Epithelial cell of esophagus (primary cell): Measurements from ENCODE around the gene PHPT1.
"Not testable (repeated sequence)": the region's sequence is repeated elsewhere in the genome, so short reads cannot be mapped to it uniquely, and the experiment has no call there.

Experiments
- DNase-seq: peaks from one replicate; pipeline ENCODE4 v3.0.0; 2010; ENCODE audit warnings: low read depth
- H3K4me3 ChIP-seq: 2 replicates; pipeline ENCODE4 v1.5.1; 2011; ENCODE audit warnings: mild to moderate bottlenecking, low read length, control low read depth
- CTCF ChIP-seq: IDR thresholded peaks from 2 replicates; pipeline ENCODE4 v1.5.1; 2011; ENCODE audit warnings: low read depth, mild to moderate bottlenecking, low read length, control low read depth, inconsistent platforms; ENCODE audit not compliant: insufficient read depth; ENCODE audit errors: missing control alignments

PHPT1 gene

GRCh38 chr9:136849038-136849959 is at the start of gene PHPT1:
TSS of gene PHPT1 (plus strand) at chr9:136849409. CDS start at chr9:136849431, 22 bp downstream.
- DNase-seq, result peak; percentile 100
- no peak for TF ChIP-seq CTCF
- H3K4me3 ChIP-seq, result peak within 1 kb of the TSS; percentile 97

- DNase-seq, result peak; percentile 91
- peak overlapping the region; percentile 28 for H3K4me3 ChIP-seq
- TF ChIP-seq CTCF, result no peak
Measured at GRCh38 chr9:136799854-136800657, 49.2 kb upstream of the PHPT1 start.

DNA sequence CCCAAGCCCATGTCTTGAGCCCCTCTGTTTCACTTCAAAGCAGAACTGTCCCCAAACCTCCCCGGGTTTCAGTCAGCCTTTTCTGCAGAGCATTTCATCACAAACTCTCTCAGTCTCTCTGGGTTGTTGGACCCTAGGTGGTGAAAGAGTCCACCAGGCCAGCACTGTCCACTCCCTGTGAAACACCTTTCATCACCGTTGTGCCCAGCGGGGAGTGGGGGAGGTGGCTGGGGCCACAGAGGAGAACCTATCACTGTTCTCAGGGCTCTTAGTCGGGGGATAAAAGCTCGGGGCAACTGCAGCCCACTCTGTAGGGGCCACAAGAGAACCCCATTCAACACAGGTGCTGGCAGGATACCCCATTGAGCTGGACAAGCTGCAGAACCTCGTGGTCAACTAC is 46.9 kb upstream of the PHPT1 start:
- no peak overlapping the region for H3K4me3 ChIP-seq
- no peak for TF ChIP-seq CTCF
- DNase-seq, result no peak

DNA sequence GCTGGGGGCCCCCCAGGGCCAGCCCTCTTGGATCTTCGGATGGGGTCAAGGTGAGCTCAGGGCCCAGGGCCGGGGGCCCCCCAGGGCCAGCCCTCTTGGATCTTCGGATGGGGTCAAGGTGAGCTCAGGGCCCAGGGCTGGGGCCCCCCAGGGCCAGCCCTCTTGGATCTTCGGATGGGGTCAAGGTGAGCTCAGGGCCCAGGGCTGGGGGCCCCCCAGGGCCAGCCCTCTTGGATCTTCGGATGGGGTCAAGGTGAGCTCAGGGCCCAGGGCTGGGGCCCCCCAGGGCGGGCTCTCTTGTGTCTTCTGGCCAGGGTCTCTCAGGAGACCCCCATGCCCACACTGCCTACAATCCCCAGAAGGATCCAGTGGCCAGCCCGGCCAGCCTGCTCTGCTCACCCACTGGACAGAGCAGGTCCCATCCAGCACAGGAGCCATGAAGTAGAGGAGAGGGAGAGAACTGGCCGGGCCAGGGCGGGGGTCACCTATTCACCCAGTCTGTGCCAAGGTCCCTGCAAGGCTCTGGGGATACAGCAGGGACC is 46.1 kb upstream of the PHPT1 start:
- not testable (repeated sequence) for H3K4me3 ChIP-seq

DNA sequence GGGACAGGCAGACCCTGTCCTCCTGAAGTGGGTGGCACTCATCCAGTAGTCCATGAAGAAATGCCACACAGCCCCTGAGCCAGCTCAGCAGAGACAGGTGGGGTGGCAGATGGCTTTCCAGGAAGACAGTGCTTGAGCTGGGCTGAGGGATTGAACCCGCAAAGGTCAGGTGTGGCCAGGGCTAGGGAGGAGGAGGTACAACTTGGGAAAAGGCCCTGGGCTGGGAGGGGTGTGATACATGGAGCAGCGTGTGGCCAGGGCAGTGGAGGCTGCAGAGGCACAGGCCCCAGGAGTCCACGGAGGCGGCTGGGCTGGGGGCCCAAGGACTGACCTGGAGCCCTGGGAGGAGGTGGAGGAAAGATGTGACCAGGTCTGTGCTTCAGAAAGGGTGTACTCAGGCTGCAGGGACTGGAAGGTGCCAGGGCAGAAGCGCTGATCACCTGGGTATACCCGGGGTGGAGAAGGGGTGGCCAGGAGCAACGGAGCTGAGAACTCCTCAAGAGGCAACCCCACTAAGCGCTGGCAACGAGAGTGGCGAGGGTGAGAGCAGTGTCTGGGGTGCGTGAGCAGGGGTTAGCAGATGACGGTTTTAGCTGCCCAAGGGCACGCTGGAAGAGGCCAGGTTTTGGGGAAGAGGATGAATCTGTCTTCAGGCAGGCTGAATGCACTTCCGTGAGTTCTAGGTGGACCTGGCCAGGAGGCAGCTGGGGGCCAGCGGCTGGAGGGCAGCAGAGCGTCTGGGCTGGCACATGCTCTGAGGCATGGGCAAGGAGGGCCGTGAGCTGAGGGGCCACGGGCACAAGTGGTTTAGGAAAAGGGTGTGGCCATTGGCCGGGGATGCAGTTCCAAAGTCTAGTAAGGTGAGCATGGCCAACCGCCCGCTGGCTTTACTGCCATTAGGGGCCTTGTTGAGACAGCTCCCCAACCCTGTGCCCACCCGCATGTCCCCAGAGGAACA is 45.4 kb upstream of the PHPT1 start:
- DNase-seq, result no peak
- no peak overlapping the region for H3K4me3 ChIP-seq
- no peak for TF ChIP-seq CTCF

More for the DNA sequence above, 46.1 kb upstream of the PHPT1 start:
- DNase-seq, result not testable (repeated sequence)

DNA sequence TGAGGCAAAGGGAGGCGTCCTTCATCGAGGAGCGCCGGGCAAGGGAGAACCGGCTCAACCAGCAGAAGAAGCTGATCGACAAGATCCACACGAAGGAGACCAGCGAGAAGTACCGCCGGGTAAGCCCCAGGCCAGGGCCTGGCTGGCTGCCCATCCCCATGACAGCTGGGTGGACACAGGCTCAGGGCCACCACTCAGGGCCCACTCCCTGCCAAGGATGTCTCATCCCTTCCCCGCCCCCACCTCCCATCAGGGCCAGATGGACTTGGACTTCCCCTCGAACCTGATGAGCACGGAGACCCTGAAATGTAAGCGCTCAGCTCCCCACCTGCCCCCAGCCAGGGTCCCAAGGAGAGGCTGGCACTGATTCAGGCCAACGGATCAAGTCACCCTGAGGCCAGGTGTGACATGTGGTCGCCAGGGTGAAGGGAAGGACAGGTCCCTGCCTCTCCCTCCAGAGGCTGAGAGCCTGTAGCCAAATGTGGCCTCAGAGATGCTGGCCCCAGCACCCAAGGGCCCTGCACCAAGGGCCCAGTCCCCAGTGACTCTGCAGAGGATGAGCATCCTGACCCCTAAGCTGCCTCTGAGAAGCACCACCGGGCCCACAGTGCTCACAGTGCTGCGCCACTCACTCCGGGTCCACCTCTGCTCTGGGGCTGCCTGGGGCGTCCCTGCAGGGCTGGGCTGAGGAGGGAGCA is 44.6 kb upstream of the PHPT1 start:
- no peak overlapping the region for H3K4me3 ChIP-seq
- DNase-seq, result peak; percentile 27
- no peak for TF ChIP-seq CTCF
